Measurements from ENCODE around the gene ABHD14A. TPM values are rescaled to one million over a fixed set of nuclear protein-coding genes. Genes with fewer than 3 reads are reported as not detected.

ABHD14A gene
- total and polyA plus RNA-seq, 7 donors = 11.2 to 40.6 (median 22.9) TPM

- H3K4me1 ChIP-seq = peaks cover 75% of the 10 kb centered on the region
Measured at GRCh38 chr3:52023860-52024764, 49.2 kb downstream of the ABHD14A start.

GRCh38 chr3:52024765-52025452 is 50.0 kb downstream of the ABHD14A start:
- no peak for DNase-seq
- TF ChIP-seq CTCF (IDR thresholded peaks at IDR 0.05) = no peak
- Histone ChIP-seq H3K4me1 (peaks cover 75% of the 10 kb centered on the region), H3K36me3 (ENCODE audit: insufficient read depth in 1 of 2, low read depth in 1 of 2) (no peaks in the 10 kb centered on the region), H3K4me3 (no peak overlapping the region), H3K9me3 (no peaks in the 10 kb centered on the region), H3K27me3 (ENCODE audit: insufficient read depth in 3 of 3, low read length in 2 of 3) (no peaks in the 10 kb centered on the region), H3K27ac (peak overlapping the region; percentile 92)
- ATAC-seq = peak; percentile 38 to 59 (median 46)
- intact Hi-C loops (cut with DNase I) = loop anchor here in 1 of 2 donors (2.0 kb wide), 1 partner anchor 28 kb away; no protein-coding TSS in a partner anchor
- WGBS, 3 donors = 26 to 40% (median 31%) methylated on average over 6 of the region's 6 CpGs

More at GRCh38 chr3:52023860-52024764, 49.2 kb downstream of the ABHD14A start:
- DNase-seq (no peak), ATAC-seq (peak in 1 of 4 donors; percentile 13)
- peak overlapping the region; percentile 55 for H3K4me3 ChIP-seq
- 16 to 30% (median 21%) methylated on average over 8 of the region's 8 CpGs for WGBS, 3 donors
- H3K27ac ChIP-seq = peak overlapping the region; percentile 92
- no peak for TF ChIP-seq CTCF (IDR thresholded peaks at IDR 0.05)
- intact Hi-C loops (cut with DNase I) = loop anchor here in 1 of 2 donors (2.0 kb wide), 1 partner anchor 29 kb away; no protein-coding TSS in a partner anchor
- H3K36me3 ChIP-seq (ENCODE audit: insufficient read depth in 1 of 2, low read depth in 1 of 2) = no peaks in the 10 kb centered on the region
- H3K27me3 ChIP-seq (ENCODE audit: insufficient read depth in 3 of 3, low read length in 2 of 3) = no peaks in the 10 kb centered on the region
- H3K9me3 ChIP-seq = no peaks in the 10 kb centered on the region

- no peaks in the 10 kb centered on the region for H3K9me3 ChIP-seq
- intact Hi-C loops (cut with DNase I) = loop anchor here in 1 of 2 donors (2.0 kb wide), 1 partner anchor 27 kb away; no protein-coding TSS in a partner anchor
- H3K4me3 ChIP-seq = peak overlapping the region; percentile 19
Measured at GRCh38 chr3:52025453-52025852, 50.6 kb downstream of the ABHD14A start.

GRCh38 chr3:52026041-52026440 is 51.2 kb downstream of the ABHD14A start:
- Histone ChIP-seq H3K27ac (peak overlapping the region; percentile 92), H3K4me3 (peak overlapping the region; percentile 19), H3K36me3 (ENCODE audit: insufficient read depth in 1 of 2, low read depth in 1 of 2) (no peaks in the 10 kb centered on the region), H3K27me3 (ENCODE audit: insufficient read depth in 3 of 3, low read length in 2 of 3) (no peaks in the 10 kb centered on the region), H3K9me3 (no peaks in the 10 kb centered on the region), H3K4me1 (peaks cover 73% of the 10 kb centered on the region)
- intact Hi-C loops (cut with DNase I) = no loop called here
- DNase-seq (peak in 1 of 2 donors; percentile 77), ATAC-seq (peak; percentile 17 to 51 (median 23))
- WGBS, 3 donors = 12 to 28% (median 19%) methylated on average over 4 of the region's 4 CpGs
- TF ChIP-seq CTCF (IDR thresholded peaks at IDR 0.05) = no peak

More at GRCh38 chr3:52025453-52025852, 50.6 kb downstream of the ABHD14A start:
- no peak for TF ChIP-seq CTCF (IDR thresholded peaks at IDR 0.05)
- ATAC-seq (peak; percentile 2 to 34 (median 21)), DNase-seq (peak; percentile 34 to 74)
- Histone ChIP-seq H3K27me3 (ENCODE audit: insufficient read depth in 3 of 3, low read length in 2 of 3) (no peaks in the 10 kb centered on the region), H3K27ac (peak overlapping the region; percentile 92), H3K4me1 (peaks cover 74% of the 10 kb centered on the region), H3K36me3 (ENCODE audit: insufficient read depth in 1 of 2, low read depth in 1 of 2) (no peaks in the 10 kb centered on the region)
- WGBS, 3 donors = 21 to 37% (median 23%) methylated on average over 7 of the region's 7 CpGs

Data from psoas muscle (tissue), 8 donors.